ENCODE data around the gene NDUFS6.

The NDUFS6 gene

GRCh38 chr5:1856596-1857255 is 55.5 kb downstream of the NDUFS6 start:
- DNase-seq: no peak

GRCh38 chr5:1857256-1857600 is 56.0 kb downstream of the NDUFS6 start:
- no peak for DNase-seq

GRCh38 chr5:1858436-1858835 is 57.2 kb downstream of the NDUFS6 start:
- DNase-seq: no peak

- no peak for DNase-seq
Measured at GRCh38 chr5:1859099-1859498, 57.9 kb downstream of the NDUFS6 start.

GRCh38 chr5:1860021-1860610 is 58.9 kb downstream of the NDUFS6 start:
- no peak for DNase-seq

GRCh38 chr5:1860949-1861348 is 59.7 kb downstream of the NDUFS6 start:
- DNase-seq: no peak

GRCh38 chr5:1864896-1865440 is 63.8 kb downstream of the NDUFS6 start:
- no peak for DNase-seq

GRCh38 chr5:1865486-1865885 is 64.3 kb downstream of the NDUFS6 start:
- no peak for DNase-seq
